Endothelial cell (in vitro differentiated cells): ENCODE results near the gene TREML1. TPM values are rescaled to one million over a fixed set of nuclear protein-coding genes. Genes with fewer than 3 reads are reported as not detected.

Experiments used
- DNase-seq: peaks from one replicate; pipeline ENCODE4 v3.0.0; 2021; ENCODE audit warnings: low spot score
- H3K27ac Mint-ChIP-seq: one replicate; pipeline ENCODE4 v1.8.0; 2021; ENCODE audit warnings: mixed read lengths, inconsistent platforms; ENCODE audit not compliant: unreplicated experiment
- H3K27me3 Mint-ChIP-seq: one replicate; pipeline ENCODE4 v1.8.0; 2021; ENCODE audit warnings: mild to moderate bottlenecking, moderate library complexity, mixed read lengths, inconsistent platforms; ENCODE audit not compliant: unreplicated experiment
- H3K36me3 Mint-ChIP-seq: one replicate; pipeline ENCODE4 v1.8.0; 2021; ENCODE audit warnings: mild to moderate bottlenecking, low read depth, mixed read lengths, inconsistent platforms; ENCODE audit not compliant: unreplicated experiment
- H3K4me1 Mint-ChIP-seq: one replicate; pipeline ENCODE4 v1.8.0; 2021; ENCODE audit warnings: mild to moderate bottlenecking, mixed read lengths, inconsistent platforms; ENCODE audit not compliant: unreplicated experiment
- H3K4me3 Mint-ChIP-seq: one replicate; pipeline ENCODE4 v1.8.0; 2021; ENCODE audit warnings: mild to moderate bottlenecking, mixed read lengths, inconsistent platforms; ENCODE audit not compliant: unreplicated experiment
- H3K9me3 Mint-ChIP-seq: one replicate; pipeline ENCODE4 v1.8.0; 2021; ENCODE audit warnings: mixed read lengths, inconsistent platforms; ENCODE audit not compliant: unreplicated experiment
- CTCF ChIP-seq: fragments of 200-600 bp; sonication (generic); IDR thresholded peaks from one replicate; pipeline ENCODE4 v1.5.0; 2021; ENCODE audit warnings: antibody characterized with exemption; ENCODE audit not compliant: unreplicated experiment
- total RNA-seq: library from RNA; stranded (reverse); fragmentation: NEBNext Ultra II Directional; extraction: Animal tissue kit (Norgen Biotek cat#: 25700); gene quantifications from one replicate; pipeline ENCODE4 v1.2.1, GENCODE V29; 2021; ENCODE audit not compliant: unreplicated experiment

The TREML1 gene
- total RNA-seq, 1 donor from 2014 or later, result 2.3 TPM

GRCh38 chr6:41132254-41132653 lies 21.9 kb downstream of the TREML1 start:
- H3K4me3 Mint-ChIP-seq, result no peak overlapping the region
- peaks cover 14% of the 10 kb centered on the region for H3K4me1 Mint-ChIP-seq
- DNase-seq, result no peak
- no peaks in the 10 kb centered on the region for H3K27me3 Mint-ChIP-seq
- H3K27ac Mint-ChIP-seq, result no peak overlapping the region
- TF ChIP-seq CTCF, result no peak
- no peaks in the 10 kb centered on the region for H3K36me3 Mint-ChIP-seq
- H3K9me3 Mint-ChIP-seq, result no peaks in the 10 kb centered on the region

DNA sequence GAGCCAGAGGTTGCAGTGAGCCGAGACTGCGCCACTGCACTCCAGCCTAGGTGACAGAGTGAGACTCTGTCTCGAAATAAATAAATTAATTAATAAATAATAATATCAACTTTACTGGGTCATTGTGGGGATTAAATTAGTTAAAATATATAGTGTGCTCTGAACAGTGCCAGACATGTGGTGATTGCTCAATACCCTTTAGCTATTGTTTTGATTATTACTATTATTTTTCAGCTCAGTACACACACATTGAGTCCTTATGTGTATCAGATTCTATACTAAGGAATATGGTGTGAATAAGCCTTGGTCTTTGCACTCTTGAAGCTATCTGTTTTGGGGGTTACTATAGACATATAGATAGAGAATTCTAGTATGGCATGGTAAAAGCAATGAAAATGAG lies 28.9 kb downstream of the TREML1 start:
- no peak overlapping the region for H3K4me3 Mint-ChIP-seq
- no peak overlapping the region for H3K27ac Mint-ChIP-seq
- DNase-seq, result no peak
- no peaks in the 10 kb centered on the region for H3K36me3 Mint-ChIP-seq
- H3K27me3 Mint-ChIP-seq, result peaks cover 1% of the 10 kb centered on the region
- TF ChIP-seq CTCF, result no peak
- peaks cover 5% of the 10 kb centered on the region for H3K4me1 Mint-ChIP-seq
- H3K9me3 Mint-ChIP-seq, result no peaks in the 10 kb centered on the region

- H3K36me3 Mint-ChIP-seq, result no peaks in the 10 kb centered on the region
- H3K27ac Mint-ChIP-seq, result no peak overlapping the region
- peaks cover 6% of the 10 kb centered on the region for H3K4me1 Mint-ChIP-seq
- no peak for TF ChIP-seq CTCF
- DNase-seq, result no peak
- H3K9me3 Mint-ChIP-seq, result no peaks in the 10 kb centered on the region
- H3K27me3 Mint-ChIP-seq, result peaks cover 1% of the 10 kb centered on the region
- H3K4me3 Mint-ChIP-seq, result no peak overlapping the region
Measured at GRCh38 chr6:41122918-41123317, 31.2 kb downstream of the TREML1 start.

DNA sequence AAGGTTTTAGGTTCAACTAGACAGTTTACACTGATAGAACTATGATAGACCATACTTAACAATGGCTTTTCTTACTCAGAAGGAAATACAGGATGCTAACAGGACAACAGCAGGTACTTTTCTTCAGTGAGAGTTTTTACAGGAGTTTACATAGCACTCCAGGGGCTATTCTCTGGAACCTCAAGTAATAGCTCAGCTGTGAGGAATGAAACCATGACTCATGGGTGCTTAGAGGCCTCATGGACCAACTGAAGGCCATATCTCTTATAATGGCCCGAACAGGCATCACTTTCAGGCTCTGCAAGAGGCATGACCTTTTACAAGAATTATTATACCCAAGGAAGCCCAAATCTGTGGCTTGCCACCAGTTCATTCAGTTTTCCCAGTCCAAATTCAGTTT lies 31.8 kb downstream of the TREML1 start:
- Mint-ChIP-seq H3K9me3 (no peaks in the 10 kb centered on the region), H3K36me3 (no peaks in the 10 kb centered on the region), H3K4me1 (peaks cover 6% of the 10 kb centered on the region), H3K4me3 (no peak overlapping the region), H3K27ac (no peak overlapping the region), H3K27me3 (peaks cover 1% of the 10 kb centered on the region)
- DNase-seq, result no peak
- TF ChIP-seq CTCF, result no peak

- H3K9me3 Mint-ChIP-seq, result no peaks in the 10 kb centered on the region
- H3K27ac Mint-ChIP-seq, result no peak overlapping the region
- peaks cover 6% of the 10 kb centered on the region for H3K4me1 Mint-ChIP-seq
- H3K27me3 Mint-ChIP-seq, result peaks cover 1% of the 10 kb centered on the region
- no peak for TF ChIP-seq CTCF
- no peaks in the 10 kb centered on the region for H3K36me3 Mint-ChIP-seq
- no peak overlapping the region for H3K4me3 Mint-ChIP-seq
- DNase-seq, result no peak
Measured at GRCh38 chr6:41120058-41120457, 34.1 kb downstream of the TREML1 start.
